SK-N-SH treated with all-trans-retinoic acid at 6 μM for 48 hours (cell line): Measurements from ENCODE around the gene CDKN2A.

ENCODE experiments used
- ATAC-seq: fragments of 200-7000 bp; cut with Tn5 transposase; 3 replicates; pipeline ENCODE4 v1.9.1; 2020; ENCODE audit warnings: mild to moderate bottlenecking, moderate library complexity
- ARNTL ChIP-seq: fragments of 450-650 bp; formaldehyde crosslinking; IDR thresholded peaks from 2 replicates; pipeline ENCODE4 v1.5.0; 2020; ENCODE audit warnings: low read depth, mild to moderate bottlenecking, moderate library complexity, borderline replicate concordance
- BACH2 ChIP-seq: fragments of 250-450 bp; sonication (Bioruptor Pico); IDR thresholded peaks from 2 replicates; pipeline ENCODE4 v1.9.0; 2021; ENCODE audit warnings: mild to moderate bottlenecking, borderline replicate concordance
- CSDC2 ChIP-seq: fragments of 250-450 bp; sonication (Bioruptor Pico); IDR thresholded peaks from 2 replicates; pipeline ENCODE4 v1.5.0; 2020; ENCODE audit warnings: mild to moderate bottlenecking, moderate library complexity
- ESRRG ChIP-seq: fragments of 250-450 bp; sonication (Bioruptor Pico); IDR thresholded peaks from 2 replicates; pipeline ENCODE4 v1.6.1; 2021; ENCODE audit warnings: mild to moderate bottlenecking
- GLIS3 ChIP-seq: fragments of 250-450 bp; sonication (Bioruptor Pico); IDR thresholded peaks from 2 replicates; pipeline ENCODE4 v1.5.0; 2020; ENCODE audit warnings: mild to moderate bottlenecking, moderate library complexity
- ISL1 ChIP-seq: fragments of 250-450 bp; sonication (Bioruptor Pico); IDR thresholded peaks from 2 replicates; pipeline ENCODE4 v2.1.2; 2022; ENCODE audit warnings: mild to moderate bottlenecking, moderate library complexity
- PPARA ChIP-seq: fragments of 250-450 bp; sonication (Bioruptor Pico); IDR thresholded peaks from 2 replicates; pipeline ENCODE4 v1.5.0; 2020; ENCODE audit warnings: mild to moderate bottlenecking, borderline replicate concordance
- RARB ChIP-seq: fragments of 250-450 bp; sonication (Bioruptor Pico); IDR thresholded peaks from 2 replicates; pipeline ENCODE4 v1.8.0; 2021; ENCODE audit warnings: mild to moderate bottlenecking, moderate library complexity
- SNAI2 ChIP-seq: fragments of 250-450 bp; sonication (Bioruptor Pico); IDR thresholded peaks from 2 replicates; pipeline ENCODE4 v1.5.0; 2020; ENCODE audit warnings: mild to moderate bottlenecking, moderate library complexity
- TCF4 ChIP-seq: fragments of 250-450 bp; sonication (Bioruptor Pico); IDR thresholded peaks from 2 replicates; pipeline ENCODE4 v1.8.0; 2021; ENCODE audit warnings: mild to moderate bottlenecking, moderate library complexity, borderline replicate concordance
- TOX ChIP-seq: fragments of 250-450 bp; sonication (Bioruptor Pico); IDR thresholded peaks from 2 replicates; pipeline ENCODE4 v1.8.0; 2021; ENCODE audit warnings: mild to moderate bottlenecking, moderate library complexity, borderline replicate concordance
- ZC3H10 ChIP-seq: fragments of 250-450 bp; sonication (Bioruptor Pico); IDR thresholded peaks from 2 replicates; pipeline ENCODE4 v1.5.1; 2021; ENCODE audit warnings: mild to moderate bottlenecking, moderate library complexity
- ZFP30 ChIP-seq: fragments of 450-650 bp; formaldehyde crosslinking; IDR thresholded peaks from 2 replicates; pipeline ENCODE4 v1.5.0; 2022; ENCODE audit warnings: mild to moderate bottlenecking, moderate library complexity
- ZNF565 ChIP-seq: fragments of 450-650 bp; formaldehyde crosslinking; conservative IDR thresholded peaks from 2 replicates; pipeline ENCODE4 v1.5.0; 2020; ENCODE audit warnings: low read depth, mild to moderate bottlenecking, moderate library complexity
- ZNF70 ChIP-seq: fragments of 450-650 bp; formaldehyde crosslinking; IDR thresholded peaks from 2 replicates; pipeline ENCODE4 v1.5.0; 2020; ENCODE audit warnings: mild to moderate bottlenecking, moderate library complexity
- ZNF8 ChIP-seq: fragments of 450-650 bp; formaldehyde crosslinking; IDR thresholded peaks from 2 replicates; pipeline ENCODE4 v1.5.0; 2020; ENCODE audit warnings: mild to moderate bottlenecking, moderate library complexity
- TF ChIP-seq, protein P1 (sequence below): fragments of 250-450 bp; sonication (Bioruptor Pico); IDR thresholded peaks from 2 replicates; pipeline ENCODE4 v1.5.1; 2021; ENCODE audit warnings: mild to moderate bottlenecking, moderate library complexity
- TF ChIP-seq, protein P2 (sequence below): fragments of 250-450 bp; sonication (Bioruptor Pico); IDR thresholded peaks from 2 replicates; pipeline ENCODE4 v1.8.0; 2020; ENCODE audit warnings: mild to moderate bottlenecking, moderate library complexity, borderline replicate concordance
- TF ChIP-seq, protein P3 (sequence below): fragments of 250-450 bp; sonication (Bioruptor Pico); IDR thresholded peaks from 2 replicates; pipeline ENCODE4 v1.8.0; 2021; ENCODE audit warnings: low read depth, mild to moderate bottlenecking, moderate library complexity, borderline replicate concordance
- TF ChIP-seq, protein P4 (sequence below): fragments of 250-450 bp; sonication (Bioruptor Pico); IDR thresholded peaks from 2 replicates; pipeline ENCODE4 v1.5.0; 2020; ENCODE audit warnings: mild to moderate bottlenecking, moderate library complexity
- TF ChIP-seq, protein P5 (sequence below): fragments of 250-450 bp; sonication (Bioruptor Pico); IDR thresholded peaks from 2 replicates; pipeline ENCODE4 v1.5.1; 2020; ENCODE audit warnings: low read depth, mild to moderate bottlenecking, moderate library complexity

The CDKN2A gene

DNA sequence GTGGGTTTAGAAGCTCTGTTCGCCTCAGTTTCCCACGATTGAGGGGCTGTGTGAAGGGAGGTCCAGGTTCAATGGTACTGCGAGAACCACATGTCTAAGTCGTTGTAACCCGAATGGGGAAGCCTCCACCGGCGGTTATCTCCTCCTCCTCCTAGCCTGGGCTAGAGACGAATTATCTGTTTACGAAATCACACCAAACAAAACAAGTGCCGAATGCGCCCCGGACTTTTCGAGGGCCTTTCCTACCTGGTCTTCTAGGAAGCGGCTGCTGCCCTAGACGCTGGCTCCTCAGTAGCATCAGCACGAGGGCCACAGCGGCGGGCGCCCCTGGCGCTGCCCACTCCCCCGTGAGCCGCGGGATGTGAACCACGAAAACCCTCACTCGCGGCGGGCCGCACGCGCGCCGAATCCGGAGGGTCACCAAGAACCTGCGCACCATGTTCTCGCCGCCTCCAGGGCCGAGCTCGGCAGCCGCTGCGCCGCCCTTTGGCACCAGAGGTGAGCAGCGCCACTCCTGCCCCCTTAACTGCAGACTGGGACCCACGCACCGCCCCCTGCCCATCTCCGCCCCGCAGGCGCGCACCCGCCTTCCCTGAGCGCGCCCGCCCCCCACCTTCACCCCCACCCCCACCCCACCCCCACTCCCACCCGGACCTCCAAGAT lies at the start of gene CDKN2A:
Gene CDKN2A (minus strand): TSS at position 500 of the 663 bp plus-strand sequence.
- TF ChIP-seq PPARA (CRISPR knock-in tag): no peak
- no peak for TF ChIP-seq ZNF565 (CRISPR knock-in tag)
- no peak for TF ChIP-seq ESRRG
- no peak for TF ChIP-seq ZNF70 (CRISPR knock-in tag)
- no peak for TF ChIP-seq BACH2 (CRISPR knock-in tag)
- TF ChIP-seq CSDC2 (CRISPR knock-in tag): no peak
- TF ChIP-seq TOX (CRISPR knock-in tag): no peak
- TF ChIP-seq ZNF8: no peak
- no peak for TF ChIP-seq ZC3H10 (CRISPR knock-in tag)
- no peak for TF ChIP-seq SNAI2
- TF ChIP-seq, protein P1, sequence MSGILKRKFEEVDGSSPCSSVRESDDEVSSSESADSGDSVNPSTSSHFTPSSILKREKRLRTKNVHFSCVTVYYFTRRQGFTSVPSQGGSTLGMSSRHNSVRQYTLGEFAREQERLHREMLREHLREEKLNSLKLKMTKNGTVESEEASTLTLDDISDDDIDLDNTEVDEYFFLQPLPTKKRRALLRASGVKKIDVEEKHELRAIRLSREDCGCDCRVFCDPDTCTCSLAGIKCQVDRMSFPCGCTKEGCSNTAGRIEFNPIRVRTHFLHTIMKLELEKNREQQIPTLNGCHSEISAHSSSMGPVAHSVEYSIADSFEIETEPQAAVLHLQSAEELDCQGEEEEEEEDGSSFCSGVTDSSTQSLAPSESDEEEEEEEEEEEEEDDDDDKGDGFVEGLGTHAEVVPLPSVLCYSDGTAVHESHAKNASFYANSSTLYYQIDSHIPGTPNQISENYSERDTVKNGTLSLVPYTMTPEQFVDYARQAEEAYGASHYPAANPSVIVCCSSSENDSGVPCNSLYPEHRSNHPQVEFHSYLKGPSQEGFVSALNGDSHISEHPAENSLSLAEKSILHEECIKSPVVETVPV (CRISPR knock-in tag): no peak
- TF ChIP-seq GLIS3 (CRISPR knock-in tag): no peak
- TF ChIP-seq, protein P2, sequence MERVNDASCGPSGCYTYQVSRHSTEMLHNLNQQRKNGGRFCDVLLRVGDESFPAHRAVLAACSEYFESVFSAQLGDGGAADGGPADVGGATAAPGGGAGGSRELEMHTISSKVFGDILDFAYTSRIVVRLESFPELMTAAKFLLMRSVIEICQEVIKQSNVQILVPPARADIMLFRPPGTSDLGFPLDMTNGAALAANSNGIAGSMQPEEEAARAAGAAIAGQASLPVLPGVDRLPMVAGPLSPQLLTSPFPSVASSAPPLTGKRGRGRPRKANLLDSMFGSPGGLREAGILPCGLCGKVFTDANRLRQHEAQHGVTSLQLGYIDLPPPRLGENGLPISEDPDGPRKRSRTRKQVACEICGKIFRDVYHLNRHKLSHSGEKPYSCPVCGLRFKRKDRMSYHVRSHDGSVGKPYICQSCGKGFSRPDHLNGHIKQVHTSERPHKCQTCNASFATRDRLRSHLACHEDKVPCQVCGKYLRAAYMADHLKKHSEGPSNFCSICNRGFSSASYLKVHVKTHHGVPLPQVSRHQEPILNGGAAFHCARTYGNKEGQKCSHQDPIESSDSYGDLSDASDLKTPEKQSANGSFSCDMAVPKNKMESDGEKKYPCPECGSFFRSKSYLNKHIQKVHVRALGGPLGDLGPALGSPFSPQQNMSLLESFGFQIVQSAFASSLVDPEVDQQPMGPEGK (CRISPR knock-in tag): no peak
- TF ChIP-seq RARB (CRISPR knock-in tag): no peak
- TF ChIP-seq, protein P3, sequence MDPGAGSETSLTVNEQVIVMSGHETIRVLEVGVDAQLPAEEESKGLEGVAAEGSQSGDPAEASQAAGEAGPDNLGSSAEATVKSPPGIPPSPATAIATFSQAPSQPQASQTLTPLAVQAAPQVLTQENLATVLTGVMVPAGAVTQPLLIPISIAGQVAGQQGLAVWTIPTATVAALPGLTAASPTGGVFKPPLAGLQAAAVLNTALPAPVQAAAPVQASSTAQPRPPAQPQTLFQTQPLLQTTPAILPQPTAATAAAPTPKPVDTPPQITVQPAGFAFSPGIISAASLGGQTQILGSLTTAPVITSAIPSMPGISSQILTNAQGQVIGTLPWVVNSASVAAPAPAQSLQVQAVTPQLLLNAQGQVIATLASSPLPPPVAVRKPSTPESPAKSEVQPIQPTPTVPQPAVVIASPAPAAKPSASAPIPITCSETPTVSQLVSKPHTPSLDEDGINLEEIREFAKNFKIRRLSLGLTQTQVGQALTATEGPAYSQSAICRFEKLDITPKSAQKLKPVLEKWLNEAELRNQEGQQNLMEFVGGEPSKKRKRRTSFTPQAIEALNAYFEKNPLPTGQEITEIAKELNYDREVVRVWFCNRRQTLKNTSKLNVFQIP (CRISPR knock-in tag): no peak
- no peak for TF ChIP-seq ISL1 (CRISPR knock-in tag)
- TF ChIP-seq, protein P4, sequence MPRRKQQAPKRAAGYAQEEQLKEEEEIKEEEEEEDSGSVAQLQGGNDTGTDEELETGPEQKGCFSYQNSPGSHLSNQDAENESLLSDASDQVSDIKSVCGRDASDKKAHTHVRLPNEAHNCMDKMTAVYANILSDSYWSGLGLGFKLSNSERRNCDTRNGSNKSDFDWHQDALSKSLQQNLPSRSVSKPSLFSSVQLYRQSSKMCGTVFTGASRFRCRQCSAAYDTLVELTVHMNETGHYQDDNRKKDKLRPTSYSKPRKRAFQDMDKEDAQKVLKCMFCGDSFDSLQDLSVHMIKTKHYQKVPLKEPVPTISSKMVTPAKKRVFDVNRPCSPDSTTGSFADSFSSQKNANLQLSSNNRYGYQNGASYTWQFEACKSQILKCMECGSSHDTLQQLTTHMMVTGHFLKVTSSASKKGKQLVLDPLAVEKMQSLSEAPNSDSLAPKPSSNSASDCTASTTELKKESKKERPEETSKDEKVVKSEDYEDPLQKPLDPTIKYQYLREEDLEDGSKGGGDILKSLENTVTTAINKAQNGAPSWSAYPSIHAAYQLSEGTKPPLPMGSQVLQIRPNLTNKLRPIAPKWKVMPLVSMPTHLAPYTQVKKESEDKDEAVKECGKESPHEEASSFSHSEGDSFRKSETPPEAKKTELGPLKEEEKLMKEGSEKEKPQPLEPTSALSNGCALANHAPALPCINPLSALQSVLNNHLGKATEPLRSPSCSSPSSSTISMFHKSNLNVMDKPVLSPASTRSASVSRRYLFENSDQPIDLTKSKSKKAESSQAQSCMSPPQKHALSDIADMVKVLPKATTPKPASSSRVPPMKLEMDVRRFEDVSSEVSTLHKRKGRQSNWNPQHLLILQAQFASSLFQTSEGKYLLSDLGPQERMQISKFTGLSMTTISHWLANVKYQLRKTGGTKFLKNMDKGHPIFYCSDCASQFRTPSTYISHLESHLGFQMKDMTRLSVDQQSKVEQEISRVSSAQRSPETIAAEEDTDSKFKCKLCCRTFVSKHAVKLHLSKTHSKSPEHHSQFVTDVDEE: no peak
- ATAC-seq: peak; percentile 80

DNA sequence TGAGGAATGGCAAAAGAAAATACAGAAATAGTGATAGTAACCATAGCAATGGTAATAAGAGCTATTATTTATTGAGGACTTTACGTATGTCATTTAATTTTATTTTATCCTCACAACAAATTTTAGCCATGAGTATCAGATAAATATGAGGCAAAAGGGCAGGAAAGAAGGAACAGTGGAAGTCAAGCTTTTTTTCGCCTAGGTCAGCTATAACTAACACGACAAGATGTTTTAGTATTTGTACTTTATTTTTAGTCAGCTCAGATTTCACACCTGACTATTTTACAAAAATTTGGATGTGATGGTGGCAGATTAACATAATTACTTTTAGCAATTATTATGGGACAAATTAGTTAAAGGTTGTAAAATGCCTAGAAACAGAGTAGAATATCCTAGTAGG lies 49.7 kb upstream of the CDKN2A start:
- TF ChIP-seq, protein P1 (CRISPR knock-in tag): no peak
- TF ChIP-seq BACH2 (CRISPR knock-in tag): no peak
- TF ChIP-seq ZNF70 (CRISPR knock-in tag): no peak
- TF ChIP-seq ARNTL (CRISPR knock-in tag): no peak
- TF ChIP-seq GLIS3 (CRISPR knock-in tag): no peak
- TF ChIP-seq, protein P5, sequence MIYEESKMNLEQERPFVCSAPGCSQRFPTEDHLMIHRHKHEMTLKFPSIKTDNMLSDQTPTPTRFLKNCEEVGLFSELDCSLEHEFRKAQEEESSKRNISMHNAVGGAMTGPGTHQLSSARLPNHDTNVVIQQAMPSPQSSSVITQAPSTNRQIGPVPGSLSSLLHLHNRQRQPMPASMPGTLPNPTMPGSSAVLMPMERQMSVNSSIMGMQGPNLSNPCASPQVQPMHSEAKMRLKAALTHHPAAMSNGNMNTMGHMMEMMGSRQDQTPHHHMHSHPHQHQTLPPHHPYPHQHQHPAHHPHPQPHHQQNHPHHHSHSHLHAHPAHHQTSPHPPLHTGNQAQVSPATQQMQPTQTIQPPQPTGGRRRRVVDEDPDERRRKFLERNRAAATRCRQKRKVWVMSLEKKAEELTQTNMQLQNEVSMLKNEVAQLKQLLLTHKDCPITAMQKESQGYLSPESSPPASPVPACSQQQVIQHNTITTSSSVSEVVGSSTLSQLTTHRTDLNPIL (CRISPR knock-in tag): no peak
- TF ChIP-seq TCF4: no peak
- TF ChIP-seq ZNF565 (CRISPR knock-in tag): no peak
- TF ChIP-seq CSDC2 (CRISPR knock-in tag): no peak
- TF ChIP-seq SNAI2: no peak
- TF ChIP-seq ZFP30 (CRISPR knock-in tag): no peak
- TF ChIP-seq ZC3H10 (CRISPR knock-in tag): no peak
- no peak for ATAC-seq
